HepG2 (cell line): ENCODE data around the gene ANK3. TPM values are rescaled to one million over a fixed set of nuclear protein-coding genes. Genes with fewer than 3 reads are reported as not detected.

Source experiments
- ATAC-seq: fragments of 200-7000 bp; cut with Tn5 transposase; 3 replicates; pipeline ENCODE4 v1.9.1; 2020; ENCODE audit warnings: mild to moderate bottlenecking, moderate library complexity
- BruUV-seq: library from RNA; stranded (reverse); fragments of 400-500 nt; replicated peaks from 2 replicates; lab custom pipeline; 2021; lab: Mats Ljungman, UMichigan
- CTCF ChIA-PET: fragments of 300-600 bp; formaldehyde crosslinking; extraction: SDS; loops from one replicate; lab custom pipeline; 2021; ENCODE audit warnings: low total read pairs, inconsistent platforms, low intra/inter-chr PET ratio; lab: Yijun Ruan, JAX
- POLR2A ChIA-PET: fragments of 350-600 bp; sonication (Branson Sonifier 250); formaldehyde crosslinking; loops from one replicate; lab custom pipeline; 2020; ENCODE audit warnings: antibody characterized with exemption, inconsistent platforms; lab: Yijun Ruan, JAX
- DNase-seq: peaks from one replicate; pipeline ENCODE4 v3.0.0-alpha.2; 2015; ENCODE audit warnings: low spot score
- FAIRE-seq: peaks from 3 replicates; lab custom pipeline; 2011; peaks lifted over from hg19 to GRCh38; lab: Jason Lieb, UNC
- H2AFZ ChIP-seq: one replicate; pipeline ENCODE4 v1.6.1; 2011; ENCODE audit warnings: low read length, inconsistent platforms
- H3K27ac ChIP-seq: fragments of 300-600 bp; 3 replicates; pipeline ENCODE4 v1.8.0; 2011; ENCODE audit warnings: mixed run types, mild to moderate bottlenecking, mixed read lengths, low read length, inconsistent platforms; ENCODE audit not compliant: insufficient read depth; ENCODE audit errors: extremely low read length
- H3K27me3 ChIP-seq, 2 experiments: fragments of 200-600 bp in 1 of 2; 2 replicates in 1 of 2; 3 replicates in 1 of 2; pipeline versions ENCODE4 v1.6.0 to v1.8.0; 2011; ENCODE audit warnings: low read length in 2 of 2, mild to moderate bottlenecking in 2 of 2, moderate library complexity in 2 of 2, inconsistent platforms in 1 of 2; ENCODE audit not compliant: insufficient read depth in 2 of 2, control insufficient read depth in 1 of 2
- H3K36me3 ChIP-seq, 2 experiments: fragments of 200-600 bp in 1 of 2; replicated peaks in 1 of 2; 2 replicates in 1 of 2; 3 replicates in 1 of 2; pipeline versions ENCODE4 v1.5.1 to v1.8.0; 2011; ENCODE audit warnings: low read length in 2 of 2, inconsistent platforms in 1 of 2; ENCODE audit not compliant: insufficient read depth in 2 of 2, control insufficient read depth in 1 of 2
- H3K4me1 ChIP-seq: 2 replicates; pipeline ENCODE4 v1.5.1; 2012; ENCODE audit warnings: low read length, inconsistent platforms; ENCODE audit not compliant: insufficient read depth
- H3K4me2 ChIP-seq: 2 replicates; pipeline ENCODE4 v1.6.0; 2011; ENCODE audit warnings: low read depth, low read length, inconsistent platforms
- H3K4me3 ChIP-seq, 3 experiments: fragments of 200-600 bp in 1 of 3; sonication (generic), shearing (Covaris generic) in 1 of 3; replicated peaks in 1 of 3; 2 replicates each; pipeline ENCODE4 v1.5.1; 2011 to 2016; ENCODE audit warnings: low read length in 3 of 3, inconsistent platforms in 2 of 3, low read depth in 2 of 3, mild to moderate bottlenecking in 2 of 3, control low read depth in 1 of 3, mixed read lengths in 1 of 3; ENCODE audit not compliant: insufficient read depth in 1 of 3
- H3K79me2 ChIP-seq: one replicate; pipeline ENCODE4 v1.6.1; 2011; ENCODE audit warnings: low read length, inconsistent platforms; ENCODE audit not compliant: insufficient read depth
- H3K9ac ChIP-seq: 2 replicates; pipeline ENCODE4 v1.6.0; 2011; ENCODE audit warnings: mild to moderate bottlenecking, low read depth, low read length, inconsistent platforms; ENCODE audit not compliant: insufficient read depth
- H3K9me3 ChIP-seq: 2 replicates; pipeline ENCODE4 v1.5.1; 2012; ENCODE audit warnings: mild to moderate bottlenecking, low read length
- H4K20me1 ChIP-seq: 2 replicates; pipeline ENCODE4 v1.6.0; 2011; ENCODE audit warnings: inconsistent platforms, mild to moderate bottlenecking, low read length, moderate library complexity; ENCODE audit not compliant: insufficient read depth
- AFF4 ChIP-seq: sonication (generic); formaldehyde crosslinking; IDR thresholded peaks from 2 replicates; pipeline ENCODE4 v1.4.0; 2020; ENCODE audit warnings: missing genetic modification reagents
- AKAP8 ChIP-seq: sonication (generic); formaldehyde crosslinking; IDR thresholded peaks from 2 replicates; pipeline ENCODE4 v1.5.1; 2020; ENCODE audit warnings: mild to moderate bottlenecking, missing genetic modification reagents
- MIER2 ChIP-seq: IDR thresholded peaks from 2 replicates; pipeline ENCODE4 v1.6.1; 2016; ENCODE audit warnings: missing biosample characterization, missing genetic modification reagents
- MLX ChIP-seq: IDR thresholded peaks from 2 replicates; pipeline ENCODE4 v1.6.1; 2016
- PPARG ChIP-seq: conservative IDR thresholded peaks from 2 replicates; pipeline ENCODE4 v1.6.1; 2016; ENCODE audit warnings: missing biosample characterization, missing genetic modification reagents
- ZBTB10 ChIP-seq: sonication (generic); formaldehyde crosslinking; IDR thresholded peaks from 2 replicates; pipeline ENCODE4 v1.4.0; 2020; ENCODE audit warnings: missing genetic modification reagents, borderline replicate concordance
- WGBS: methylation state at CpG from one replicate; pipeline ENCODE4 v1.1.6; 2017; ENCODE audit warnings: low lambda C conversion rate; 5-methylcytosine and 5-hydroxymethylcytosine counted together
- in situ Hi-C: cut with HindIII; loops from 2 replicates; pipeline ENCODE4 v1.10.0; 2017; ENCODE audit warnings: low pct_unique_long_range_greater_than_20kb; ENCODE audit not compliant: extremely low pct_ligation_motif_present
- intact Hi-C: fragments of 100-400 bp; cut with micrococcal nuclease; formaldehyde crosslinking; loops from one replicate; pipeline ENCODE4 v1.10.0; 2022; ENCODE audit not compliant: unreplicated experiment
- polyA plus RNA-seq, 8 experiments: library from polyadenylated mRNA; depleted of rRNA in 3 of 8; stranded (reverse) in 7 of 8; unstranded in 1 of 8; fragments of >200 nt; fragmentation: Illumina TruSeq in 4 of 8; extraction: Trizol in 4 of 8; gene quantifications; 2 replicates each; pipeline versions ENCODE4 v1.2.1 to v1.2.3, GENCODE V29; 2011 to 2016; ENCODE audit warnings: low read depth in 4 of 8, missing spikeins in 1 of 8, mixed read lengths in 1 of 8; ENCODE audit not compliant: insufficient read depth in 1 of 8
- total RNA-seq, 5 experiments: library from RNA; depleted of rRNA; stranded (reverse); fragments of >200 nt; fragmentation: Illumina TruSeq; extraction: Trizol; gene quantifications; 2 replicates each; pipeline ENCODE4 v1.2.3, GENCODE V29; 2016; ENCODE audit warnings: low read depth in 1 of 5

Gene ANK3
- total and polyA plus RNA-seq, 2 of the 13 experiments (the other 11 are each of a cell fraction or from before 2014, with no cell fraction given) = not detected

GRCh38 chr10:60172363-60172990, 217.2 kb downstream of the ANK3 start:
- Histone ChIP-seq H3K27ac (no peak overlapping the region), H4K20me1 (no peaks in the 10 kb centered on the region), H3K9ac (no peak overlapping the region), H3K9me3 (no peaks in the 10 kb centered on the region), H3K27me3 (no peaks in the 10 kb centered on the region), H3K4me2 (no peak overlapping the region), H3K79me2 (no peaks in the 10 kb centered on the region), H3K36me3 (no peaks in the 10 kb centered on the region), H3K4me3 (no peak overlapping the region), H3K4me1 (no peaks in the 10 kb centered on the region), H2AFZ (no peak overlapping the region)
- CTCF ChIA-PET = no interaction called here
- TF ChIP-seq AFF4 (no peak), MLX (CRISPR knock-in tag) (no peak), ZBTB10 (CRISPR knock-in tag) (no peak), PPARG (CRISPR knock-in tag) (no peak), MIER2 (CRISPR knock-in tag) (no peak), AKAP8 (CRISPR knock-in tag) (no peak)
- POLR2A ChIA-PET = no interaction called here
- no TSS peak for BruUV-seq
- FAIRE-seq (no peak), DNase-seq (no peak), ATAC-seq (no peak)
- intact Hi-C loops = no loop called here
- in situ Hi-C loops = no loop called here
- WGBS = 51% methylated on average over 9 of the region's 9 CpGs
